ENCODE measurements around the gene TIMM22. TPM values are rescaled to one million over a fixed set of nuclear protein-coding genes. Genes with fewer than 3 reads are reported as not detected.

Gene TIMM22
- polyA plus RNA-seq, 2 of the 4 experiments (the other 2 are of a cell fraction): 15.8 to 21.3 TPM

DNA sequence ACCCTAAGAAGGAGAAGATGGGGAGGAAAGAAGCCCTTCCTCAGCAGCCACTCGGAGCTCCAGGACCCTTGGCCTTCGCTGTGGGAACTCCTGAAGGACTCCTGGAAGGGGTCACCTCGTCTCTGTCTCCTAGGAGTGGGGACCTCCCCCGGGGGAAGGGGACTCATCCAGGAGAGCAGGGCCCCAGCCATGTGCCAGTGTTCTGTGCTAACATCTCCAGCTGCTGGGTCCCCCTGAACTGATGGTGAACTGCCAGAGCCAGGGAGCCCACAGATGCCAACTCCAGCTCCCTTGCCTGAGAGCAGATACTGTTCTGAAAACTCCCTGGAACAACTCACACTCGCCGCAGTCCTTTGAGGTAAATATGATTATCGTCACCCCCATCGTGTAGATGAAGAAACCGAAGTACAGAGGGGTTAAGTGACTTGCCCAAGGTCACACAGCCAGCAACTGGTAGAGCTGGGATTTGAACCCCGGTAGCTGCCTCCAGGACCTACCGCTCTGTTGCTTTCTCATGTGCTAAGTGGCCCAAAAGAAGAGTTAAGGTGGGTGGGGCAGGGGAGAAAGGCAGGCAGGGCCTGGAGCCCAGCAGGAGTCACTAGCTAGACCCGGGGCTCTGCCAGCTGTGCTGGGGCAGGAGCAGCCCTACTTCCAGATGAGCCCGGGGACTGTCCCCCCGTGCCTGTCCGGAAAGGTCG is 10.5 kb downstream of the TIMM22 start:
- WGBS (ENCODE audit: missing lambda C conversion rate): 85% methylated on average over 14 of the region's 16 CpGs
- FAIRE-seq (no peak), DNase-seq (ENCODE audit: low read depth in 1 of 2, low spot score in 1 of 2) (no peak), ATAC-seq (no peak)
- POLR2A ChIA-PET: no interaction called here
- TF ChIP-seq ZFP36 (IDR thresholded peaks at IDR 0.05; ENCODE audit: borderline replicate concordance, partially characterized antibody): peak; percentile 4
- TF ChIP-seq, protein P1, sequence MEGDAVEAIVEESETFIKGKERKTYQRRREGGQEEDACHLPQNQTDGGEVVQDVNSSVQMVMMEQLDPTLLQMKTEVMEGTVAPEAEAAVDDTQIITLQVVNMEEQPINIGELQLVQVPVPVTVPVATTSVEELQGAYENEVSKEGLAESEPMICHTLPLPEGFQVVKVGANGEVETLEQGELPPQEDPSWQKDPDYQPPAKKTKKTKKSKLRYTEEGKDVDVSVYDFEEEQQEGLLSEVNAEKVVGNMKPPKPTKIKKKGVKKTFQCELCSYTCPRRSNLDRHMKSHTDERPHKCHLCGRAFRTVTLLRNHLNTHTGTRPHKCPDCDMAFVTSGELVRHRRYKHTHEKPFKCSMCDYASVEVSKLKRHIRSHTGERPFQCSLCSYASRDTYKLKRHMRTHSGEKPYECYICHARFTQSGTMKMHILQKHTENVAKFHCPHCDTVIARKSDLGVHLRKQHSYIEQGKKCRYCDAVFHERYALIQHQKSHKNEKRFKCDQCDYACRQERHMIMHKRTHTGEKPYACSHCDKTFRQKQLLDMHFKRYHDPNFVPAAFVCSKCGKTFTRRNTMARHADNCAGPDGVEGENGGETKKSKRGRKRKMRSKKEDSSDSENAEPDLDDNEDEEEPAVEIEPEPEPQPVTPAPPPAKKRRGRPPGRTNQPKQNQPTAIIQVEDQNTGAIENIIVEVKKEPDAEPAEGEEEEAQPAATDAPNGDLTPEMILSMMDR (IDR thresholded peaks at IDR 0.05): no peak
- TF ChIP-seq PHF8 (IDR thresholded peaks at IDR 0.05; ENCODE audit: borderline replicate concordance, low read depth): no peak
- TF ChIP-seq, protein P2, sequence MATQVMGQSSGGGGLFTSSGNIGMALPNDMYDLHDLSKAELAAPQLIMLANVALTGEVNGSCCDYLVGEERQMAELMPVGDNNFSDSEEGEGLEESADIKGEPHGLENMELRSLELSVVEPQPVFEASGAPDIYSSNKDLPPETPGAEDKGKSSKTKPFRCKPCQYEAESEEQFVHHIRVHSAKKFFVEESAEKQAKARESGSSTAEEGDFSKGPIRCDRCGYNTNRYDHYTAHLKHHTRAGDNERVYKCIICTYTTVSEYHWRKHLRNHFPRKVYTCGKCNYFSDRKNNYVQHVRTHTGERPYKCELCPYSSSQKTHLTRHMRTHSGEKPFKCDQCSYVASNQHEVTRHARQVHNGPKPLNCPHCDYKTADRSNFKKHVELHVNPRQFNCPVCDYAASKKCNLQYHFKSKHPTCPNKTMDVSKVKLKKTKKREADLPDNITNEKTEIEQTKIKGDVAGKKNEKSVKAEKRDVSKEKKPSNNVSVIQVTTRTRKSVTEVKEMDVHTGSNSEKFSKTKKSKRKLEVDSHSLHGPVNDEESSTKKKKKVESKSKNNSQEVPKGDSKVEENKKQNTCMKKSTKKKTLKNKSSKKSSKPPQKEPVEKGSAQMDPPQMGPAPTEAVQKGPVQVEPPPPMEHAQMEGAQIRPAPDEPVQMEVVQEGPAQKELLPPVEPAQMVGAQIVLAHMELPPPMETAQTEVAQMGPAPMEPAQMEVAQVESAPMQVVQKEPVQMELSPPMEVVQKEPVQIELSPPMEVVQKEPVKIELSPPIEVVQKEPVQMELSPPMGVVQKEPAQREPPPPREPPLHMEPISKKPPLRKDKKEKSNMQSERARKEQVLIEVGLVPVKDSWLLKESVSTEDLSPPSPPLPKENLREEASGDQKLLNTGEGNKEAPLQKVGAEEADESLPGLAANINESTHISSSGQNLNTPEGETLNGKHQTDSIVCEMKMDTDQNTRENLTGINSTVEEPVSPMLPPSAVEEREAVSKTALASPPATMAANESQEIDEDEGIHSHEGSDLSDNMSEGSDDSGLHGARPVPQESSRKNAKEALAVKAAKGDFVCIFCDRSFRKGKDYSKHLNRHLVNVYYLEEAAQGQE (IDR thresholded peaks at IDR 0.05): 0 out of 2 replicates have a peak, but pooled peaks have one; percentile 20
- no peak for TF ChIP-seq CBX2 (IDR thresholded peaks at IDR 0.05; ENCODE audit: borderline replicate concordance, low read depth)
- TF ChIP-seq, protein P3, sequence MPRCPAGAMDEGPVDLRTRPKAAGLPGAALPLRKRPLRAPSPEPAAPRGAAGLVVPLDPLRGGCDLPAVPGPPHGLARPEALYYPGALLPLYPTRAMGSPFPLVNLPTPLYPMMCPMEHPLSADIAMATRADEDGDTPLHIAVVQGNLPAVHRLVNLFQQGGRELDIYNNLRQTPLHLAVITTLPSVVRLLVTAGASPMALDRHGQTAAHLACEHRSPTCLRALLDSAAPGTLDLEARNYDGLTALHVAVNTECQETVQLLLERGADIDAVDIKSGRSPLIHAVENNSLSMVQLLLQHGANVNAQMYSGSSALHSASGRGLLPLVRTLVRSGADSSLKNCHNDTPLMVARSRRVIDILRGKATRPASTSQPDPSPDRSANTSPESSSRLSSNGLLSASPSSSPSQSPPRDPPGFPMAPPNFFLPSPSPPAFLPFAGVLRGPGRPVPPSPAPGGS (IDR thresholded peaks at IDR 0.05): no peak
- TF ChIP-seq NFE2L2 (conservative IDR thresholded peaks at IDR 0.05; ENCODE audit: low read length): no peak
- TF ChIP-seq JUN (IDR thresholded peaks at IDR 0.05): no peak
- no peak for TF ChIP-seq ESRRA (IDR thresholded peaks at IDR 0.05; ENCODE audit: borderline replicate concordance, low read length)
- TF ChIP-seq, protein P4, sequence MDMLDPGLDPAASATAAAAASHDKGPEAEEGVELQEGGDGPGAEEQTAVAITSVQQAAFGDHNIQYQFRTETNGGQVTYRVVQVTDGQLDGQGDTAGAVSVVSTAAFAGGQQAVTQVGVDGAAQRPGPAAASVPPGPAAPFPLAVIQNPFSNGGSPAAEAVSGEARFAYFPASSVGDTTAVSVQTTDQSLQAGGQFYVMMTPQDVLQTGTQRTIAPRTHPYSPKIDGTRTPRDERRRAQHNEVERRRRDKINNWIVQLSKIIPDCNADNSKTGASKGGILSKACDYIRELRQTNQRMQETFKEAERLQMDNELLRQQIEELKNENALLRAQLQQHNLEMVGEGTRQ (IDR thresholded peaks at IDR 0.05): no peak
- no peak for TF ChIP-seq KDM1A (IDR thresholded peaks at IDR 0.05; ENCODE audit: low read depth)
- TF ChIP-seq ZNF302 (CRISPR knock-in tag; IDR thresholded peaks at IDR 0.05): no peak
- no peak for TF ChIP-seq HEYL (CRISPR knock-in tag; IDR thresholded peaks at IDR 0.05)
- TF ChIP-seq NR3C1 (IDR thresholded peaks at IDR 0.05): no peak
- TF ChIP-seq CHD4 (IDR thresholded peaks at IDR 0.05; ENCODE audit: borderline replicate concordance): no peak
- Histone ChIP-seq H3K4me2 (no peak overlapping the region), H3K4me3 (no peak overlapping the region), H3K9me3 (no peaks in the 10 kb centered on the region), H3K4me1 (no peaks in the 10 kb centered on the region), H3K27ac (no peak overlapping the region)
- CTCF ChIA-PET: interaction anchor here (0.9 to 2.3 kb wide), 6 partner anchors 8 to 180 kb away, joined by 3 to 18 read pairs (median 6); partner anchors contain the start of gene TIMM22

DNA sequence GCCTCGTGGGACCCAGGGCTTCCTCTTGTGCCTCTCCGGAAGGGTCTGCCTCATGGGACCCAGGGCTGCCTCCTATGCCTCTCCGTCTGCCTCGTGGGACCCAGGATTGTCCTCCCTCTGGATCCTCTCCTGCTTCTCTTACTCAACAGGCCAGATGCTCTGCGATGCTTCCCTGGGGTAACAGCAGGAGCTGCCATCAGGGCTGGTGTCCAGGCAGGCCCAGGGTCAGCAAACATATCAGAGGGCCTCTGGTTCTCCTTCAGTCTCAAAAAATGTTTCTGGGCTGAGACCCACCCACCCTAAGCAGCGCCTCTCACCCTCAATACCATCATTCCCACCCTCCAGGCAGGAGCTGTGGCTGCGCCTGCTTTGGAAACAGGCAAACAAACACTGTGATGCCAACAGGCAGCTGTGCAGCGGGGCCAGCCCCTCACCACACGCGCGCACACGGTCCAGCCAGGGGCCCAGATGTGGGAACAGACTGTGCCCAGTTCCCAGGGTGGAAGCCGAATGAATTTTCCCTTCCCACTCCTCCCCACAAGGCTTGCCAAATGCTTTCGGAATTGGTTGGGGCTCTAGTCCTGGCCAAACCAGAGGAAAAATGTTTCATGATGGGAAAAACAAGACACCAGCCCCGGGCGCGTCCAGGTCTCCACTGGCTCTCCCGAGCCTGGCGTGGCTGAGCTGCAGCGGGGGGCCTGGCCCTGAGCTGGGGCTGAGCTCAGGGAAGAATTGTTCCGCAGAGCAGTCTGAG is 11.3 kb downstream of the TIMM22 start:
- Histone ChIP-seq H3K27ac (no peak overlapping the region), H3K4me2 (no peak overlapping the region), H3K4me3 (no peak overlapping the region), H3K9me3 (no peaks in the 10 kb centered on the region), H3K4me1 (no peaks in the 10 kb centered on the region)
- ChIA-PET CTCF (interaction anchor here (0.9 to 2.3 kb wide), 6 partner anchors 9 to 179 kb away, joined by 3 to 18 read pairs (median 6); partner anchors contain the start of gene TIMM22), POLR2A (no interaction called here)
- FAIRE-seq: no peak
- no peak for ATAC-seq
- no peak for DNase-seq (ENCODE audit: low read depth in 1 of 2, low spot score in 1 of 2)
- 95% methylated on average over 21 of the region's 21 CpGs for WGBS (ENCODE audit: missing lambda C conversion rate)
- TF ChIP-seq HOXB5 (CRISPR knock-in tag; IDR thresholded peaks at IDR 0.05) (no peak), NPAS2 (CRISPR knock-in tag; IDR thresholded peaks at IDR 0.05; ENCODE audit: borderline replicate concordance) (no peak), FOSL2 (IDR thresholded peaks at IDR 0.05) (no peak), FOSL2 (CRISPR knock-in tag; IDR thresholded peaks at IDR 0.05) (no peak), POLR2AphosphoS2 (conservative IDR thresholded peaks at IDR 0.05; ENCODE audit: low read length) (no peak), PHF8 (IDR thresholded peaks at IDR 0.05; ENCODE audit: borderline replicate concordance, low read depth) (no peak), HDAC2 (IDR thresholded peaks at IDR 0.05) (no peak), JUN (IDR thresholded peaks at IDR 0.05) (no peak), CBX8 (IDR thresholded peaks at IDR 0.05) (no peak), ZSCAN20 (CRISPR knock-in tag; IDR thresholded peaks at IDR 0.05) (no peak)
- TF ChIP-seq, protein P5, sequence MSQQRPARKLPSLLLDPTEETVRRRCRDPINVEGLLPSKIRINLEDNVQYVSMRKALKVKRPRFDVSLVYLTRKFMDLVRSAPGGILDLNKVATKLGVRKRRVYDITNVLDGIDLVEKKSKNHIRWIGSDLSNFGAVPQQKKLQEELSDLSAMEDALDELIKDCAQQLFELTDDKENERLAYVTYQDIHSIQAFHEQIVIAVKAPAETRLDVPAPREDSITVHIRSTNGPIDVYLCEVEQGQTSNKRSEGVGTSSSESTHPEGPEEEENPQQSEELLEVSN (IDR thresholded peaks at IDR 0.05; ENCODE audit: borderline replicate concordance, low read depth): no peak
- TF ChIP-seq, protein P6, sequence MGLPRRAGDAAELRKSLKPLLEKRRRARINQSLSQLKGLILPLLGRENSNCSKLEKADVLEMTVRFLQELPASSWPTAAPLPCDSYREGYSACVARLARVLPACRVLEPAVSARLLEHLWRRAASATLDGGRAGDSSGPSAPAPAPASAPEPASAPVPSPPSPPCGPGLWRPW (IDR thresholded peaks at IDR 0.05): no peak
- TF ChIP-seq, protein P3 (IDR thresholded peaks at IDR 0.05): no peak
